GM19351 (cell line): ENCODE results near the gene ZNF423.
A peak's percentile ranks its signal among the peaks of the same experiment; 100 is the strongest.

Experiments used
- ATAC-seq: cut with Tn5 transposase; IDR thresholded peaks from one replicate; pipeline ENCODE4 v1.9.1; 2021; ENCODE audit warnings: mild to moderate bottlenecking, moderate library complexity; ENCODE audit not compliant: unreplicated experiment

The ZNF423 gene

DNA sequence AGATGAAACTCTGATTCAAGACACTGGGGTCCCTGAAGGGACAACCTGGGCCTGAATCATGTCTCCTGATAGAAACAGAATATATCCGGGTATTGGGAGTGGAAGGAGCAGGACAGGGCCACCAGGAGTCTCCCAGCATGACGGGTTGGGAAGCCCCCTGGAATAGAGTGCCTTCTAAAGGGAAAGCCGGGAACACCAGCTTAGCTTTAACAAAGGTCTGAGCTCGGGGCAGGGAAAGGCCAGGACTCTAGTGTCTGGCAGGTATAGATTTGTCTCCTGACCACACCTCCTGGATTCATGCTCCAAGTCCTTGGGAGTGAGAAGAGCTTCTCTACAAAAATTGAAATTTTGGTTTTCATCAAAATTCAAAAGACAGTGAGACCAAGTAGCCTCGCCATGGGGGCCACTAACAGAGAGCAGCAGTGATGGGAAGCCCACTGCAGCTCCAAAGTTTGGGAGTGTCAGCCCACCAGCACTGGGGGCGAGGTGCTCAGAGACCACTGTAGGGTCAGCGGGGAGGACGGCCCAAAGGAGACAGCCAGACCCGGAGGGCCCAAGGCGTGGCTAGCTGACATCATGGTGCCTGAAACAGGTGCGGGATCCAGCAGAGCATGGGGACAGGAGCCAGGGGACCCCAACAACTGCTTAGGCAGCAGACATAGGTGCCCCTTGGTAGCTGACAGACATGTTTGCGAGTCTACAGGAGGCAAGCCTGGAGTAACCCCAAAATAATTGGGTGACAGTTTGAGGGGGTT is 401.3 kb downstream of the ZNF423 start:
- ATAC-seq, result no peak

DNA sequence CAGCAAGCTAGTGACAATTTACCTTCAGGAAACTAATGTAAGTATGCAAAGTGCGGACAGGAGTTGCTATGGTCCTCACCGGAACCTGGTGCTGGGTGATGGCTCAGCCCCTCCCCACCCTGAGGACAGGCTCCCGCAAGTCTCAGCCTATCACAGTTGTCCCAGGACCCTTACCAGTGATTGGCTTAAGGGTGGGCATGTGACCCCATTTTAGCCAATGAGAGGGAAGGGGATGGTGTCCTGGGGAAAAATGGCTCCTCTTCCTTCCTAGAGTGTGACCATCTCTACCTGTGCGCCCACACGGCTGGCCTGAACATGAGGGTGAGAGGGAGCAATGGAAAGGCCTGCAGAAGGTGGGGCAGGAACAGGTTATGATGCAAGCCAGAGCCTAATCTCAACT is 401.9 kb downstream of the ZNF423 start:
- ATAC-seq, result no peak

DNA sequence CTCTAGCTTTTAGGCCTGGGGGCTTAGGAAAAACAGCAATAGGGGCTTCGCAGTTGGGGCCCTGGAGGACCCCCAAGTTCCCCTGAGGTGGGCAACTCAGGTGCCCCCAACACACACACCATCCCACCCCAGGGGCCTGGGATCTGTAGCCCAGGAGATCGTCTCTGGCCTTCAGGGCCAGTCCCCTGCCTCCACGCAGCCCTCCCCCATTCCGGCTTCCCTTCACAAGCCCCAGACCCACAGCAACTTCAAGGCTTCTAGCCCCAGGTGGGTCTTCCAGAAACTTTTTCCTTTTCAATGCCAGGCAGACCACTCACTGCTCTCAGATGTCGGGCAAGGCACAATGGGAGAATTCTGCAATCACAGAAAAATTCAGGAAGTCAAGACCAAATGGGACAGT is 402.9 kb downstream of the ZNF423 start:
- ATAC-seq, result no peak

DNA sequence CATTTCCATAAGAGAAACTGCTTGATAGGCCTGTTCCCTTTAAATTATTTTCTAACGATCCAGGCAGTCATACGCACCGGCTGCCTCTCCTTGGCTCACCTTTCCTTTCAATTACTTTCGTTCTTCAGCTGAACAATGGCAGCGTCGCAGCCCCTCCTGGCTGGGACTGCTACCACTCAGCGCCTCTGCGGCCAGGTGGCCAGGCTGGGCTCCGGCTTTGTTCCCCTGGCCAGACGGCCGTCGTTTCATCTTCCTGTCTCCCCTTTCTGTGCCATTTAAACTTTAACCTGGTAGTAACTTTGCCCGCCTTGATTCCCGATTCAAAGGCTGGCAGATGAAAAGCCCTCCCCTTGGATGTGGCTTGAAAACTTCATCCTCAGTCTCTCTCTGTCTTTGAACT is 403.3 kb downstream of the ZNF423 start:
- no peak for ATAC-seq

DNA sequence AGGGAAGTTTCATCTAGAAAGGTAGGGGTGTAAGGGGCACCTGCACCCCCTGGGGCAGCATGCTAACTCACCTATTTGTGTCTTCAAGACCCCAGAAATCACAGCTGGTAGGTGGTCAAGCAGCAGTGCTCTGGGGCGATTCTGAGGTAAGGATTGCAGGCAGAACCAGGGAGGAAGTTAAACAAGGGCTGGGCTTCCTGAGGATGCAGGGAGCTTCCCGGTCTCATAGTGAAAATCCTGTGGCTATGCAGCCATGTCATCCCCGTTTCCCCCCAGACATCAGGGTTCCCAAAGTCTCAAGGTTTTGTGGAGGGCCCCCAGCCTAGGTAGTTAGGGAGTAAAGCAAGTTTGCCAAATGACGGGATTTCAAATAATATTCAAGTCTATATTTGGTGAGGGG is 403.8 kb downstream of the ZNF423 start:
- ATAC-seq, result no peak

DNA sequence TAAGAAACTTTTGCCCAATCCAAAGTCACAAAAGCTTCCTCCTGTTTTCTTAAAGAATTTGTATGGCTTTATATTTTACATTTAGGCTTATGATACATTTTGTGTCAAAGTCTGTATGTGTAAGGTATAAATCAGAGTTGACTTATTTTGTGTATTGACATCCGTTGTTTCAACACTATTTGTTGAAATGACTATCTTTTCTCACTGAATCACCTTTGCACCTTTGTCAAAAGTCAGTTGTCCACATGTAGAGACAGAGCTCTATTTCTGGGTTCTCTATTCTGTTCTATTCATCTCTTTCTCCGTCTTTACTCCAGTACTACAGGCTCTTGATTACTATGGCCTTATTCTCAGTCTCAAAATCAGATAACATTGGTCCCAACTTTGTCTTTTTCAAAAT is 409.1 kb downstream of the ZNF423 start:
- no peak for ATAC-seq

DNA sequence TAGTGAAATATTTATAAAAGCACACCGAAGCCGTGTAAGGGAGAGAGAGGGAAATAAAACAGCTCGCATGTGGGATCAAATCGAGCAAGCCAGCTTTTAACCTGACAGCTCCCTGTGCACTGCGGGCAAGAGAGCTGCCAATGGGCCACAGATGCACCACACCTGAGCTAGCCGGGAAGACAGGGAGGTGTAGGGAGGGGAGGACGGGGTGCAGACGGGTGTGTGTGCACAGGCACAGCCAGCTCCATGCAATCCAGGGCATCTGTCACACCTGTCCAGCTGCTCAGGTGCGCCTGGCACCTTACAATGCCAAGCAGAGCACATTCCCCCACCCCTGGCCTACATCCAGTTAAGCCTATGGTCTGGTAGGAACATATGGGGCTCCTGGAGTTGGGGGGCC is 412.3 kb downstream of the ZNF423 start:
- ATAC-seq, result no peak

DNA sequence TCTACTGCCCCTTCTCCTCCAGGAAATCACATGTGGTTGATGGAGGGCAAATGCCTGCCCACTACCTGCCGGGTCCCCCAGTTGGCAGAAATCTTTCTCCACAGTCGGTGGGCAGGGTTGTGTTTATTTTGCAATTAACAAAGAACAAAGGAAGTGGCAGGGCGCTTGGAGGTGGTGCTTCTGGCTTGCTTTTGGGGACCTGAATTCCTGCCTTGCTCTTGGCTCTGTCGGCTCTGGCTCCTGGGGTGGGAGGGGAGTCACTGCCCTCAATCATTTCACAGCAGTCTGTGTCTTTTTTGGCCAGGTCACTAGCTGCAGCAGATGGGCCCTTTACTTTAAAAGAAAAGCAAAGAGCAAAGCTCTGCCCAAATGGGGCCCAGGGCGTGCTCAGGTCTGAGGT is 413.1 kb downstream of the ZNF423 start:
- no peak for ATAC-seq

DNA sequence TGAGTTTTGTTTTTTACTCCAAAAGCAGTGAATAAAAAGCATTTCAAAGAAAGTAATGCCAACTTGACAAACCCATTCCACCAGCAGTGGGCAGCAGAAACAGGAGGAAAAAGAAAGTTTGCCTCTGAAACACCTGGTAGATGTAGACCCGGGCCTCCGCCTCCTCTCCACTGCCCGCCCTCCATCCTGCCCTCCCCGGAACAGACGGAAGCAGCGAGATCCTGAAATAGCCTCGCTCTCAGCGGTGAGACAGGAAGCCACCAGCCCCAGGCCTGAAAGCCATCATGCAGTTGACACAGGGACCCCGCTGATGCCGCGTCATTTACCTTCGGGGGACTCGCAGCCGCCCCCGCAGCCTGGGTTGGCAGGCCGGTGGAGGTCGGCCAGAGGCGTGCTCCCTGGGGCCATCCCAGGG is 414.5 kb downstream of the ZNF423 start:
- ATAC-seq, result peak; percentile 98

DNA sequence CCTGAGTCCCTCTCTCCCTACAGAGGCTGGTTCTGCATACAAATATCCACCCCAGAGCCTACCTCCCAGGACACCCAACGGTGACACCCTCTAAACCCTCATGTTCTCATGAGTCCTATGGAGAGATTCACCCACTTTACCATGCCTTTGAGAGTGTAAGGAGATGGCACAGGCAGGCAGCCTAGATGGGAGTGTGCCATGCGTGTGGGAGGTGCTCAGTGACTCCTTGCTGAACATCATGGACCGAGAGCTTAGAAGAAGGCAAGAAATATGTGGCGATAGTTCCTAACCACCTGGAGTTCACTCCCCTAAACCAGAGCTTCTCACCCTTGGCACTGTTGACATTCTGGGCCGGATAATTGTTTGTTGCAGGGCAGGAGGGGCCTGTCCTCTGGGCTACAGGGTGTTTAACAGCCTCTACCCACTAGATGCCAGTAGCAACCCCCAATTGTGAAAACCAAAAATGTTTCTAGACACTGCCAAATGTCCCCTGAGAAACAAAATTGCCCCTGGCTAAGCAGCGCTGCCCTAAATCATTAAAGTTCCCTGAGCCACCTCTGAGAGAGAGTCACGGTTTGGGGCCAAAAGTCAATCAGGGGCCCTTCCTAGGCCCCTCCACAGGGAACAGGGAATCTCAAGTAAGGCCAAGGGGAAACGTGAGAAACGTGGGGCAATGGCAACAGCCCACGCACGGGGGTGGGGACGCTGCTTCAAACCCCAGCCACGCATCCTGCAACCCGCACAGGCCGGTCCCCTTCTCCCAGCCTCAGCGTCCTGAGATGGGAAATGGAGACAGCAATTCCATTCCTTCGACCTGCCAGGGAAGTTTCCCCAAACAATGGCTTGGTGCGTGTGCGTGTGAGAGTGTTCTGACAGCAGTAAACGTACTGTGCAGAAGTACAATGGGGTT is 415.5 kb downstream of the ZNF423 start:
- no peak for ATAC-seq

DNA sequence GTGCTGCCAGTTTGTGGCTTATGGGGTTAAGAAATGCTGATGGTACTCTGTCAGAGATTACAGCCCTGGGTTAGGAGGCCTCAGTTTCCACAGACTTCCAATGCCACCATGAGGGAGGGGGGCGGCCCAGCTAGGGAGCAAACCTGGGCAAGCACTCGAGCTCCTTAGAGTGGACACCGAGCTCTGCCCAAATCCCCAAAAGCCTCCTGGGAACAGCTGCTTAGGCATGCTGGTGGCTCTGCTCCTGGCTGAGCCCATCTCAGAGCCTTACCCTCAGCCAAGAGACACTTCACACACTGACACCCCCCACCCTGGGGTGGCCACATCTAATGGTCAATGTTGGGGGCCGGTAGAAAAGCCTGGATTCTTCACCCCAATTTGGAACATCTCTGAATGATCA is 416.2 kb downstream of the ZNF423 start:
- ATAC-seq, result no peak

DNA sequence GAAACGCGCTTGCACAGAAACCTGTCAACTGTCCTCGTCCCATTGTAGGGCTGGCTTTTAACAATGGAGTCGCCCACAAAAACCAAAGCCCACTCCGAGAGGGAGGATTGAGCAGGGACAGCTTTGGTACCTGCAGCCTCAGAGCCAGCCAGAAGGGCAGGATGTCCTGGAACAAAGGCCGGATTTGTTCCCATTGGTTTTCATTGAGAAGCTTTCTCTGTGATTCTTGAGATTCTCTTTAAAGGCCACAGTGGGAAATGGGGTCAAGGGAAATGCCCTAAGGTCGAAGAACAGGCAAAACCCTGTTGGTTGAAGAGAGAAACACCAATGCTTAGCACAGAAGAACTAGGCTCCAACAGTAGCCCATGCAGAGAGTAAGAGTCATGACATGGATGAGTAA is 416.9 kb downstream of the ZNF423 start:
- no peak for ATAC-seq
